Kidney epithelial cell (primary cell): ENCODE results near the gene POU5F1. TPM values are rescaled to one million over a fixed set of nuclear protein-coding genes. Genes with fewer than 3 reads are reported as not detected.

ENCODE experiments used
- DNase-seq: peaks from one replicate; pipeline ENCODE4 v3.0.0-alpha.2; 2010; ENCODE audit warnings: low read depth
- H3K27me3 ChIP-seq: 2 replicates; pipeline ENCODE4 v1.6.0; 2011; ENCODE audit warnings: low read length; ENCODE audit not compliant: control insufficient read depth, insufficient read depth
- H3K36me3 ChIP-seq: 2 replicates; pipeline ENCODE4 v1.5.1; 2011; ENCODE audit warnings: low read length; ENCODE audit not compliant: control insufficient read depth, insufficient read depth
- H3K4me3 ChIP-seq: 2 replicates; pipeline ENCODE4 v1.5.1; 2011; ENCODE audit warnings: low read depth, mild to moderate bottlenecking, control low read depth, low read length
- total RNA-seq: library from RNA; depleted of rRNA; stranded (reverse); fragments of >200 nt; gene quantifications from 2 replicates; pipeline ENCODE4 v1.2.3, GENCODE V29; 2015
- TF ChIP-seq, protein P1 (sequence below): IDR thresholded peaks from 2 replicates; pipeline ENCODE4 v1.5.1; 2011; ENCODE audit warnings: mild to moderate bottlenecking, moderate library complexity, low read length, control low read depth, inconsistent platforms; ENCODE audit not compliant: insufficient read depth, poor library complexity, severe bottlenecking

POU5F1 gene
- total RNA-seq, 1 donor from 2014 or later: 0.21 TPM

DNA sequence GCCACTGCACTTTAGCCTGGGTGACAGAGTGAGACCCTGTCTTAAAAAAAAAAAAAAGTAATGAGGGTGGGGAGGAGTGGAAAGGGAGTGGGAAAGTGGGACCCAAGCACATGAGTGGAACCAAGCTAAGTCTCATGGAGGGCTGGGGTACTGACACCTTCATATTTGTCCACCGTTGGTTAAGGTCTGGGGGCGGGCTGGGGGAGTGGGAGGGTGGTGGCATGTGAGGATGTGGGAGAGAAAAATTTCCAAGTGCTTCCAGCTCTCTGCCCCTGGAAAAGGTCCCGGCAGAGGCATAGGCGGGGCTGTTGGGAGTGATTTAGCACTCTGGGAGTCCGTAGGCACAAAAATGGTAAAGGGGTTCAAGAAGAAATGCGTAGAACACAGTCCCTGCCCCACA lies 37.7 kb downstream of the POU5F1 start:
- DNase-seq: no peak
- H3K4me3 ChIP-seq: no peak overlapping the region
- no peaks in the 10 kb centered on the region for H3K27me3 ChIP-seq
- no peaks in the 10 kb centered on the region for H3K36me3 ChIP-seq
- TF ChIP-seq, protein P1, sequence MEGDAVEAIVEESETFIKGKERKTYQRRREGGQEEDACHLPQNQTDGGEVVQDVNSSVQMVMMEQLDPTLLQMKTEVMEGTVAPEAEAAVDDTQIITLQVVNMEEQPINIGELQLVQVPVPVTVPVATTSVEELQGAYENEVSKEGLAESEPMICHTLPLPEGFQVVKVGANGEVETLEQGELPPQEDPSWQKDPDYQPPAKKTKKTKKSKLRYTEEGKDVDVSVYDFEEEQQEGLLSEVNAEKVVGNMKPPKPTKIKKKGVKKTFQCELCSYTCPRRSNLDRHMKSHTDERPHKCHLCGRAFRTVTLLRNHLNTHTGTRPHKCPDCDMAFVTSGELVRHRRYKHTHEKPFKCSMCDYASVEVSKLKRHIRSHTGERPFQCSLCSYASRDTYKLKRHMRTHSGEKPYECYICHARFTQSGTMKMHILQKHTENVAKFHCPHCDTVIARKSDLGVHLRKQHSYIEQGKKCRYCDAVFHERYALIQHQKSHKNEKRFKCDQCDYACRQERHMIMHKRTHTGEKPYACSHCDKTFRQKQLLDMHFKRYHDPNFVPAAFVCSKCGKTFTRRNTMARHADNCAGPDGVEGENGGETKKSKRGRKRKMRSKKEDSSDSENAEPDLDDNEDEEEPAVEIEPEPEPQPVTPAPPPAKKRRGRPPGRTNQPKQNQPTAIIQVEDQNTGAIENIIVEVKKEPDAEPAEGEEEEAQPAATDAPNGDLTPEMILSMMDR: no peak

- Histone ChIP-seq H3K36me3 (no peaks in the 10 kb centered on the region), H3K4me3 (no peak overlapping the region), H3K27me3 (no peaks in the 10 kb centered on the region)
- TF ChIP-seq, protein P1: no peak
- no peak for DNase-seq
These were observed 38.9 kb downstream of the POU5F1 start for GRCh38 chr6:31131595-31131994.

DNA sequence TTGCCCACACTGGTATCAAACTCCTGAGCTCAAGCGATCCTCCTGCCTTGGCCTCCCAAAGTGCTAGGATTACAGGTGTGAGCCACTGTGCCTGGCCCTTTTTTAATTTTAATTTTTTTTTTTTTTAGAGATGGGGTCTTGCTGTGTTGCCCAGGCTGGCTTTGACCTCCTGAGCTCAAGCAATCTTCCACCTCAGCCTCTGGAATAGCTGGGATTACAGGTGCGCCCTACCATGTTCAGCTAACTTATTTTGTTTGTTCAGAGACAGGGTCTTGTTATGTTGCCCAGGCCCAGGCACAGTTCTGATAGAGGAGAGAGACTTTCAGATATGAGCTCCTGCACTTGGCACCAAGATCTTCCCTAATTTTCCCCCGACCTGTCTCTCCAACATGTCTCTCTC lies 39.7 kb downstream of the POU5F1 start:
- no peak for DNase-seq
- TF ChIP-seq, protein P1: no peak
- H3K36me3 ChIP-seq: no peaks in the 10 kb centered on the region

DNA sequence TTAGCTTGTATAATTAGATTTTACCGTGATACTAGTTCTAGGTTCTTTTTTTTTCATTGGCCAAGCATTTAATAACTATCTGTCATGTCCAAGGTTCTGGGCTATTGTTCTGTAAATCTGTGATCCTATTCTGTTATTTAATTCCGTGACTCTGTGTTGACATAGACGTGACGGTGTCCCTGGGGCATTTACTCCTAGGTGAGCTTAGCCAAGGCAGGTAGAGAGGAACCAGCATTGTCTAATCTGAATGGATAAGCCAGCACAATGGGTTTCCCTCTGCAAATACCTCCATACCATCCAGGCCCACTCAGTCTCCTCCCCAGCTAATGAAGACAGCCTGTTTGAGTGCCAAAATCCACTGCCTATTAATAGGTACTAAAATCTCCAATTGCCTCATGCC lies 41.4 kb downstream of the POU5F1 start:
- Histone ChIP-seq H3K36me3 (no peaks in the 10 kb centered on the region), H3K4me3 (no peak overlapping the region), H3K27me3 (no peaks in the 10 kb centered on the region)
- DNase-seq: no peak
- TF ChIP-seq, protein P1: no peak

More for the DNA sequence above, 39.7 kb downstream of the POU5F1 start:
- H3K27me3 ChIP-seq: no peaks in the 10 kb centered on the region
- no peak overlapping the region for H3K4me3 ChIP-seq

DNA sequence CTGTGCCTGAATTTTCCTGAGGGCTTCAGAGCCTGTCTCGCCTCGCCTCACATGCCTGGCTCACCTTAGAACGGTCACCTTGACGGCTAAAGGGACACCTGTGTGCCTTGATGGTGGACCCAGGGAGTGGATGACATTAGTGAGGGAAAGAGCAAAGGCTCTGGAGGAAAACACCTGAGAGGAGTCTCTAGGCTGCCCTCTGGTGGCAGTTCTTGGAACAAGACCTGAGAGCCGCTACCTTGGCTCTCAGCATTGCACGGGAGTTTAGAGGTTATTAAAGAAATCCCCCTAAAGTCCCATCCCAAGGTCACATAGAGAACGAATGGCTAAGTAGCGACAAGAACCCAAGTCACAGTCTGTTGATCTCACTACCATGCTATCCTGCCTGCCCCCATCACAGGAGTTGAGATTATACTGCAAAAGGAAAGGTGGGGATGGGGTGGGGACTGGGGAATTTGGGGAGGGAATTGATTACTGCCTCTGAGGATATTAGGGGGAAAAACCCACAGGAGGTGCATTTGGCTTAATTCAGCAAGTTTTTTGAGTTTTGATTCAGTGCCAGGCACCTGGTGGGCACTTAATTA lies 42.3 kb downstream of the POU5F1 start:
- Histone ChIP-seq H3K4me3 (no peak overlapping the region), H3K36me3 (no peaks in the 10 kb centered on the region), H3K27me3 (no peaks in the 10 kb centered on the region)
- TF ChIP-seq, protein P1: peak; percentile 91
- no peak for DNase-seq

GRCh38 chr6:31126396-31127175 lies 43.9 kb downstream of the POU5F1 start:
- Histone ChIP-seq H3K4me3 (no peak overlapping the region), H3K27me3 (no peaks in the 10 kb centered on the region), H3K36me3 (no peaks in the 10 kb centered on the region)
- no peak for DNase-seq
- TF ChIP-seq, protein P1: no peak
